Endothelial cell of umbilical vein (primary cell): ENCODE data around the gene ALDH1L1. TPM values are rescaled to one million over a fixed set of nuclear protein-coding genes. Genes with fewer than 3 reads are reported as not detected.

Experiments
- BruUV-seq: library from RNA; stranded (reverse); fragments of 400-500 nt; replicated peaks from 2 replicates; lab custom pipeline; 2021; lab: Mats Ljungman, UMichigan
- CTCF ChIA-PET: fragments of 300-600, 350-600 bp; sonication (Branson Sonifier 250); formaldehyde crosslinking; loops from one replicate; lab custom pipeline; 2021; ENCODE audit warnings: antibody characterized with exemption, inconsistent platforms; lab: Charles Lee
- POLR2A ChIA-PET: fragments of 300-600, 350-600 bp; sonication (Branson Sonifier 250); formaldehyde crosslinking; loops from one replicate; lab custom pipeline; 2021; ENCODE audit warnings: antibody characterized with exemption, inconsistent platforms; lab: Charles Lee
- DNase-seq: peaks from one replicate; pipeline ENCODE4 v3.0.0-alpha.2; 2011; ENCODE audit warnings: low read depth, low spot score
- FAIRE-seq: peaks from 2 replicates; lab custom pipeline; 2011; peaks lifted over from hg19 to GRCh38; lab: Jason Lieb, UNC
- H2AFZ ChIP-seq: 2 replicates; pipeline ENCODE4 v1.6.0; 2012; ENCODE audit warnings: low read depth, low read length, control low read depth, inconsistent platforms
- H3K27ac ChIP-seq: 2 replicates; pipeline ENCODE4 v1.5.1; 2011; ENCODE audit warnings: low read depth, mild to moderate bottlenecking, control low read depth, low read length, moderate library complexity; ENCODE audit not compliant: insufficient read depth
- H3K27me3 ChIP-seq, 2 experiments: 2 replicates each; pipeline versions ENCODE4 v1.6.0 to v1.6.1; 2011; ENCODE audit warnings: low read length in 2 of 2, mixed read lengths in 1 of 2; ENCODE audit not compliant: control insufficient read depth in 2 of 2, insufficient read depth in 2 of 2
- H3K36me3 ChIP-seq, 2 experiments: 2 replicates in 1 of 2; 3 replicates in 1 of 2; pipeline ENCODE4 v1.5.1; 2011; ENCODE audit warnings: low read length in 2 of 2, mild to moderate bottlenecking in 1 of 2, moderate library complexity in 1 of 2; ENCODE audit not compliant: control insufficient read depth in 2 of 2, insufficient read depth in 2 of 2; ENCODE audit errors: extremely low read depth in 1 of 2
- H3K4me1 ChIP-seq: 3 replicates; pipeline ENCODE4 v1.5.1; 2011; ENCODE audit warnings: mild to moderate bottlenecking, low read length; ENCODE audit not compliant: control insufficient read depth, insufficient read depth; ENCODE audit errors: extremely low read depth
- H3K4me2 ChIP-seq: 2 replicates; pipeline ENCODE4 v1.6.1; 2011; ENCODE audit warnings: low read length, control low read depth, mixed read lengths; ENCODE audit not compliant: insufficient read depth
- H3K4me3 ChIP-seq, 3 experiments: fragments of 200-600 bp in 1 of 3; sonication (generic), shearing (Covaris generic) in 1 of 3; replicated peaks in 1 of 3; 2 replicates each; pipeline ENCODE4 v1.5.1; 2011 to 2016; ENCODE audit warnings: control low read depth in 3 of 3, low read length in 3 of 3, mild to moderate bottlenecking in 2 of 3, inconsistent platforms in 1 of 3, low read depth in 1 of 3, moderate library complexity in 1 of 3; ENCODE audit not compliant: insufficient read depth in 1 of 3
- H3K79me2 ChIP-seq: 2 replicates; pipeline ENCODE4 v1.6.0; 2012; ENCODE audit warnings: low read length, inconsistent platforms; ENCODE audit not compliant: control insufficient read depth, insufficient read depth
- H3K9ac ChIP-seq: replicated peaks from 2 replicates; pipeline ENCODE3; 2011; ENCODE audit warnings: low read length, control low read depth; ENCODE audit not compliant: insufficient read depth; ENCODE audit errors: extremely low read depth
- H3K9me1 ChIP-seq: replicated peaks from 3 replicates; pipeline ENCODE4 v1.6.0; 2011; ENCODE audit warnings: mild to moderate bottlenecking, low read length; ENCODE audit not compliant: control insufficient read depth, insufficient read depth; ENCODE audit errors: extremely low read depth
- H3K9me3 ChIP-seq: replicated peaks from 2 replicates; pipeline ENCODE4 v1.5.1; 2012; ENCODE audit warnings: low read length, inconsistent platforms; ENCODE audit not compliant: control insufficient read depth, insufficient read depth
- H4K20me1 ChIP-seq: replicated peaks from 2 replicates; pipeline ENCODE3; 2011; ENCODE audit warnings: mild to moderate bottlenecking, low read length; ENCODE audit not compliant: control insufficient read depth, insufficient read depth; ENCODE audit errors: extremely low read depth
- EZH2 ChIP-seq: IDR thresholded peaks from 2 replicates; pipeline ENCODE4 v1.6.1; 2012; ENCODE audit warnings: borderline replicate concordance, low read depth, mild to moderate bottlenecking, moderate library complexity, low read length, inconsistent platforms; ENCODE audit not compliant: severe bottlenecking
- JUN ChIP-seq: IDR thresholded peaks from 2 replicates; pipeline ENCODE4 v1.6.1; 2011; ENCODE audit warnings: borderline replicate concordance, low read depth; ENCODE audit not compliant: insufficient read length, insufficient read depth
- POLR2A ChIP-seq: IDR thresholded peaks from 2 replicates; pipeline ENCODE4 v1.6.1; 2012; ENCODE audit warnings: low read depth, mild to moderate bottlenecking, control low read depth, low read length
- POLR2AphosphoS5 ChIP-seq: IDR thresholded peaks from 2 replicates; pipeline ENCODE4 v1.6.1; 2012; ENCODE audit warnings: low read depth, mild to moderate bottlenecking, control low read depth, low read length, moderate library complexity; ENCODE audit not compliant: insufficient read depth
- dilution Hi-C: fragments of 300-500 bp; cut with MboI; formaldehyde crosslinking; loops from one replicate; pipeline ENCODE4 v1.15.0; 2019; ENCODE audit warnings: low sequenced_read_pairs; ENCODE audit not compliant: extremely low pct_ligation_motif_present
- intact Hi-C: fragments of 100-400 bp; cut with micrococcal nuclease; formaldehyde crosslinking; loops from one replicate; pipeline ENCODE4 v1.10.0; 2022
- polyA plus RNA-seq, 4 experiments: library from polyadenylated mRNA; depleted of rRNA in 3 of 4; stranded (reverse) in 3 of 4; unstranded in 1 of 4; fragments of >200 nt; gene quantifications; 2 replicates each; pipeline versions ENCODE4 v1.2.1 to v1.2.3, GENCODE V29; 2011 to 2012; ENCODE audit warnings: missing spikeins in 1 of 4
- total RNA-seq: library from RNA; stranded (reverse); gene quantifications from 2 replicates; pipeline ENCODE4 v1.2.3, GENCODE V29; 2021
- TF ChIP-seq, protein P1 (sequence below): IDR thresholded peaks from 2 replicates; pipeline ENCODE4 v1.6.1; 2011; ENCODE audit not compliant: insufficient read depth, insufficient read length

ALDH1L1 gene
- total and polyA plus RNA-seq, 2 donors (not counting 3 experiments of a cell fraction or from before 2014, with no cell fraction given): not detected

DNA sequence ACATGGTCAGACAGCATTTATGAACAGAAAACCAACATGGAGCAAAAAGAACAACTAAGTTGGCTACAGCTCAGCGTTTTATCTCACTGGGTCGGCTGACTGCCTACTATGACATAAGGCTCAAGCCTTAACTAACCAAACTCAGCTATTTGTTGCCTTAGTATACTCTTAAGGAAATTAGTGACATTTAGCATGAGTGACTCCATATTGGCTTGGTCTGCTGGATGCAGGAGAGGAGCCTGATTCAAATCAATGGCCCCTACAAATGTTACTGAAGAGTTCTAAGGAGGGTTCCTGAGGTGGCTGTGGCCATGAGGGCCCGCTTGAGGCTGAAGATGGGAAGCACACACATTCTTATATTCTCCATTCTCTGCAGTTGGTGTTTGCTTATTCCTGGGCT lies 20.1 kb upstream of the ALDH1L1 start:
- FAIRE-seq (no peak), DNase-seq (no peak)
- H3K9ac ChIP-seq: no peak overlapping the region
- no peaks in the 10 kb centered on the region for H3K79me2 ChIP-seq
- no peaks in the 10 kb centered on the region for H4K20me1 ChIP-seq
- no peak overlapping the region for H3K27ac ChIP-seq
- no peak for TF ChIP-seq POLR2AphosphoS5
- TF ChIP-seq, protein P1, sequence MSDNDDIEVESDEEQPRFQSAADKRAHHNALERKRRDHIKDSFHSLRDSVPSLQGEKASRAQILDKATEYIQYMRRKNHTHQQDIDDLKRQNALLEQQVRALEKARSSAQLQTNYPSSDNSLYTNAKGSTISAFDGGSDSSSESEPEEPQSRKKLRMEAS: no peak
- TF ChIP-seq POLR2A: no peak
- TF ChIP-seq JUN: no peak
- no peaks in the 10 kb centered on the region for H3K9me1 ChIP-seq
- ChIA-PET CTCF (interaction anchor here (1.1 to 5.2 kb wide), 7 partner anchors 8 to 271 kb away, joined by 3 to 68 read pairs (median 28); no protein-coding TSS in a partner anchor), POLR2A (no interaction called here)
- no peak overlapping the region for H2AFZ ChIP-seq
- no TSS peak for BruUV-seq
- H3K4me2 ChIP-seq: no peak overlapping the region
- H3K27me3 ChIP-seq: peaks cover 0 to 2% of the 10 kb centered on the region in 2 experiments
- H3K4me3 ChIP-seq: no peak overlapping the region
- H3K4me1 ChIP-seq: peaks cover 5% of the 10 kb centered on the region
- intact Hi-C loops (no loop called here), dilution Hi-C loops (no loop called here)
- H3K9me3 ChIP-seq: no peaks in the 10 kb centered on the region
- H3K36me3 ChIP-seq: no peaks in the 10 kb centered on the region

DNA sequence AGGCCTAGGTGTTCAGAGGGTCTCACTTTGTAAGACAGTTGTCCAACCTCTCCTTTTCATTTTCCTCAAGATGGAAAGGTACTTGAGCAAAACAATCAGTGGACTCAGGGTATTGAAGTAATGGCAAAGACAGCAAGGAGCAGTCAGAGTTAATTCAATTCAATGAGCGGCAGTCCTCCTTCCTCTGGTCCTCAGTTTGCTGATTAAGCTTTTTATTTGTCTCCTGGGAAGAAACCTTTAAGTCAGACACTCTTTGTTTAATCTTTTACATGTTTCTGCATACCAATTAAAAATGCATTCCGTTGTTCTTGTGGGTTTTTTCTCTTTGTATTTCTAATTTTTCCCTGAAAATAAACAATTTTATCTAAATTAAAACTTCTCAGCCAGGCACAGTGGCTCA lies 18.9 kb upstream of the ALDH1L1 start:
- no peaks in the 10 kb centered on the region for H3K36me3 ChIP-seq
- no peaks in the 10 kb centered on the region for H3K9me1 ChIP-seq
- no peaks in the 10 kb centered on the region for H3K79me2 ChIP-seq
- no peak overlapping the region for H3K27ac ChIP-seq
- no peak for DNase-seq
- no peaks in the 10 kb centered on the region for H4K20me1 ChIP-seq
- no peak overlapping the region for H3K9ac ChIP-seq
- H3K9me3 ChIP-seq: no peaks in the 10 kb centered on the region
- POLR2A ChIA-PET: no interaction called here
- no peak for FAIRE-seq
- no peak overlapping the region for H2AFZ ChIP-seq
- no TSS peak for BruUV-seq
- dilution Hi-C loops (no loop called here), intact Hi-C loops (loop anchor here (5.0 kb wide), 1 partner anchor 227 kb away; no protein-coding TSS in a partner anchor)
- no peak for TF ChIP-seq EZH2
- H3K27me3 ChIP-seq: peaks cover 0 to 2% of the 10 kb centered on the region in 2 experiments
- peaks cover 5% of the 10 kb centered on the region for H3K4me1 ChIP-seq
- no peak overlapping the region for H3K4me2 ChIP-seq
- CTCF ChIA-PET: interaction anchor here (0.8 to 5.2 kb wide), 15 partner anchors 9 to 270 kb away, joined by 3 to 68 read pairs (median 14); no protein-coding TSS in a partner anchor
- no peak overlapping the region for H3K4me3 ChIP-seq
